Measurements from ENCODE around the gene FOXI2. TPM values are rescaled to one million over a fixed set of nuclear protein-coding genes. Genes with fewer than 3 reads are reported as not detected.

Gene FOXI2
- total RNA-seq, 1 donor from 2014 or later: not detected

GRCh38 chr10:127759276-127759675 is 22.3 kb downstream of the FOXI2 start:
- FAIRE-seq (no peak), DNase-seq (ENCODE audit: low read depth) (no peak)
- H3K4me1 Mint-ChIP-seq (ENCODE audit: low read depth, unreplicated experiment): no peaks in the 10 kb centered on the region
- H3K27me3 Mint-ChIP-seq (ENCODE audit: low read depth, unreplicated experiment): peaks cover 14% of the 10 kb centered on the region
- no peak for TF ChIP-seq EZH2 (IDR thresholded peaks at IDR 0.05; ENCODE audit: insufficient read depth, low read length)
- no peak for TF ChIP-seq CTCF (IDR thresholded peaks at IDR 0.05; ENCODE audit: insufficient read depth, low read depth, low read length)
- Histone ChIP-seq H3K79me2 (ENCODE audit: insufficient read depth, low read length) (no peaks in the 10 kb centered on the region), H3K36me3 (ENCODE audit: insufficient read depth, low read length) (no peaks in the 10 kb centered on the region), H3K9me3 (ENCODE audit: insufficient read depth, low read depth, low read length) (no peaks in the 10 kb centered on the region), H3K27ac (ENCODE audit: low read depth, low read length) (no peak overlapping the region), H3K4me1 (ENCODE audit: insufficient read depth, low read length) (no peaks in the 10 kb centered on the region), H3K9ac (ENCODE audit: low read length) (no peak overlapping the region), H3K4me3 (ENCODE audit: insufficient read depth, low read depth, low read length) (no peak overlapping the region), H3K4me2 (ENCODE audit: low read length) (no peak overlapping the region), H4K20me1 (ENCODE audit: insufficient read depth, low read length) (no peaks in the 10 kb centered on the region), H2AFZ (ENCODE audit: low read depth, low read length) (no peak overlapping the region), H3K27me3 (ENCODE audit: insufficient read depth, low read length) (no peaks in the 10 kb centered on the region)
- H3K27ac Mint-ChIP-seq (ENCODE audit: unreplicated experiment): no peak overlapping the region
- H3K9me3 Mint-ChIP-seq (ENCODE audit: unreplicated experiment): no peaks in the 10 kb centered on the region
- H3K36me3 Mint-ChIP-seq (ENCODE audit: low read depth, unreplicated experiment): no peaks in the 10 kb centered on the region
- no peak overlapping the region for H3K4me3 Mint-ChIP-seq (ENCODE audit: unreplicated experiment)

- Mint-ChIP-seq H3K27me3 (ENCODE audit: low read depth, unreplicated experiment) (peaks cover 12% of the 10 kb centered on the region), H3K4me1 (ENCODE audit: low read depth, unreplicated experiment) (no peaks in the 10 kb centered on the region), H3K9me3 (ENCODE audit: unreplicated experiment) (peaks cover 3% of the 10 kb centered on the region), H3K27ac (ENCODE audit: unreplicated experiment) (no peak overlapping the region), H3K36me3 (ENCODE audit: low read depth, unreplicated experiment) (no peaks in the 10 kb centered on the region), H3K4me3 (ENCODE audit: unreplicated experiment) (no peak overlapping the region)
- H3K36me3 ChIP-seq (ENCODE audit: insufficient read depth, low read length): no peaks in the 10 kb centered on the region
- H4K20me1 ChIP-seq (ENCODE audit: insufficient read depth, low read length): no peaks in the 10 kb centered on the region
- H3K27me3 ChIP-seq (ENCODE audit: insufficient read depth, low read length): no peaks in the 10 kb centered on the region
- no peak overlapping the region for H3K4me3 ChIP-seq (ENCODE audit: insufficient read depth, low read depth, low read length)
- no peaks in the 10 kb centered on the region for H3K4me1 ChIP-seq (ENCODE audit: insufficient read depth, low read length)
- FAIRE-seq (no peak), DNase-seq (ENCODE audit: low read depth) (no peak)
- no peak overlapping the region for H2AFZ ChIP-seq (ENCODE audit: low read depth, low read length)
- no peak for TF ChIP-seq EZH2 (IDR thresholded peaks at IDR 0.05; ENCODE audit: insufficient read depth, low read length)
- no peak for TF ChIP-seq CTCF (IDR thresholded peaks at IDR 0.05; ENCODE audit: insufficient read depth, low read depth, low read length)
- no peaks in the 10 kb centered on the region for H3K79me2 ChIP-seq (ENCODE audit: insufficient read depth, low read length)
- H3K9ac ChIP-seq (ENCODE audit: low read length): no peak overlapping the region
- H3K27ac ChIP-seq (ENCODE audit: low read depth, low read length): no peak overlapping the region
- H3K9me3 ChIP-seq (ENCODE audit: insufficient read depth, low read depth, low read length): no peaks in the 10 kb centered on the region
- H3K4me2 ChIP-seq (ENCODE audit: low read length): no peak overlapping the region
Observed at GRCh38 chr10:127762925-127763324, 25.9 kb downstream of the FOXI2 start.

GRCh38 chr10:127774766-127775559 is 38.0 kb downstream of the FOXI2 start:
- H3K27ac Mint-ChIP-seq (ENCODE audit: unreplicated experiment): no peak overlapping the region
- Histone ChIP-seq H3K4me1 (ENCODE audit: insufficient read depth, low read length) (no peaks in the 10 kb centered on the region), H3K4me2 (ENCODE audit: low read length) (no peak overlapping the region), H3K27ac (ENCODE audit: low read depth, low read length) (no peak overlapping the region), H3K4me3 (ENCODE audit: insufficient read depth, low read depth, low read length) (no peak overlapping the region), H3K36me3 (ENCODE audit: insufficient read depth, low read length) (no peaks in the 10 kb centered on the region), H3K9me3 (ENCODE audit: insufficient read depth, low read depth, low read length) (peaks cover 4% of the 10 kb centered on the region), H3K27me3 (ENCODE audit: insufficient read depth, low read length) (no peaks in the 10 kb centered on the region), H3K79me2 (ENCODE audit: insufficient read depth, low read length) (no peaks in the 10 kb centered on the region), H3K9ac (ENCODE audit: low read length) (no peak overlapping the region), H2AFZ (ENCODE audit: low read depth, low read length) (no peak overlapping the region), H4K20me1 (ENCODE audit: insufficient read depth, low read length) (no peaks in the 10 kb centered on the region)
- DNase-seq (ENCODE audit: low read depth): no peak
- TF ChIP-seq EZH2 (IDR thresholded peaks at IDR 0.05; ENCODE audit: insufficient read depth, low read length) (no peak), CTCF (IDR thresholded peaks at IDR 0.05; ENCODE audit: insufficient read depth, low read depth, low read length) (no peak)
- H3K36me3 Mint-ChIP-seq (ENCODE audit: low read depth, unreplicated experiment): no peaks in the 10 kb centered on the region
- H3K27me3 Mint-ChIP-seq (ENCODE audit: low read depth, unreplicated experiment): peaks cover 5% of the 10 kb centered on the region
- FAIRE-seq: no peak
- H3K4me1 Mint-ChIP-seq (ENCODE audit: low read depth, unreplicated experiment): no peaks in the 10 kb centered on the region
- H3K9me3 Mint-ChIP-seq (ENCODE audit: unreplicated experiment): peaks cover 6% of the 10 kb centered on the region
- no peak overlapping the region for H3K4me3 Mint-ChIP-seq (ENCODE audit: unreplicated experiment)
